ENCODE measurements around the gene ZNF550.
"Not testable (repeated sequence)": the region's sequence is repeated elsewhere in the genome, so short reads cannot be mapped to it uniquely, and the experiment has no call there.

DNA sequence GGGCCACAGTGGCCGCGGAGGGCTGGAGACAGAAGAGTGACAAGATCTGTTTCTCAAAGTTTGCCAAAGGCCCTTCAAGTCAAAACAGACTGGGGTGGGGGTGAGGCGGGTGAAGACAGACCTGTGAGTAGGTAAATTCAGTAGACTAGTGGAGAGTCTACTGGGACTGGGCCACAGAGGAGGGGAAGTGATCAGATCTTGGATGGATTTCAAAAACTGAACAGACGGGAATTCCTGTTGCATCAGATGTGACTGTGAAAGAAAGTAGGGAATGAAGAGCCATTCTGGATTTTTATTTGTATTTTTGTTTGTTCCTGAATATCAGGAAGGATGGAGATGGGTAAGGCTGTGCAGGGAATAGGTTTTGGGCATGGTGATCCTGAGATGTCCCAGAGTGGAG, 59.3 kb downstream of the ZNF550 start:
- TF ChIP-seq, protein P1, sequence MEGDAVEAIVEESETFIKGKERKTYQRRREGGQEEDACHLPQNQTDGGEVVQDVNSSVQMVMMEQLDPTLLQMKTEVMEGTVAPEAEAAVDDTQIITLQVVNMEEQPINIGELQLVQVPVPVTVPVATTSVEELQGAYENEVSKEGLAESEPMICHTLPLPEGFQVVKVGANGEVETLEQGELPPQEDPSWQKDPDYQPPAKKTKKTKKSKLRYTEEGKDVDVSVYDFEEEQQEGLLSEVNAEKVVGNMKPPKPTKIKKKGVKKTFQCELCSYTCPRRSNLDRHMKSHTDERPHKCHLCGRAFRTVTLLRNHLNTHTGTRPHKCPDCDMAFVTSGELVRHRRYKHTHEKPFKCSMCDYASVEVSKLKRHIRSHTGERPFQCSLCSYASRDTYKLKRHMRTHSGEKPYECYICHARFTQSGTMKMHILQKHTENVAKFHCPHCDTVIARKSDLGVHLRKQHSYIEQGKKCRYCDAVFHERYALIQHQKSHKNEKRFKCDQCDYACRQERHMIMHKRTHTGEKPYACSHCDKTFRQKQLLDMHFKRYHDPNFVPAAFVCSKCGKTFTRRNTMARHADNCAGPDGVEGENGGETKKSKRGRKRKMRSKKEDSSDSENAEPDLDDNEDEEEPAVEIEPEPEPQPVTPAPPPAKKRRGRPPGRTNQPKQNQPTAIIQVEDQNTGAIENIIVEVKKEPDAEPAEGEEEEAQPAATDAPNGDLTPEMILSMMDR (conservative IDR thresholded peaks at IDR 0.05; ENCODE audit: low read depth, low read length) = not testable (repeated sequence)
- TF ChIP-seq EZH2 (IDR thresholded peaks at IDR 0.05; ENCODE audit: low read length, unreplicated experiment); EZH2phosphoT487 (IDR thresholded peaks at IDR 0.05; ENCODE audit: borderline replicate concordance, low read length): not testable (repeated sequence)
